Breast epithelium (tissue), 4 donors: Measurements from ENCODE around the gene CDC42EP5. TPM values are rescaled to one million over a fixed set of nuclear protein-coding genes. Genes with fewer than 3 reads are reported as not detected.
"Not testable (repeated sequence)": the region's sequence is repeated elsewhere in the genome, so short reads cannot be mapped to it uniquely, and the experiment has no call there.

Experiments
- DNase-seq, 2 donors: peaks; one replicate each; pipeline ENCODE4 v3.0.0-alpha.2; 2019; ENCODE audit warnings: low spot score in 2 of 2
- H3K27ac ChIP-seq, 2 donors: fragments of 200-600 bp; sonication (generic) in 1 of 2; one replicate each; pipeline ENCODE4 v1.5.1; 2016 to 2019; ENCODE audit warnings: mild to moderate bottlenecking in 1 of 2
- H3K27me3 ChIP-seq, 2 donors: fragments of 200-600 bp; sonication (generic) in 1 of 2; one replicate each; pipeline versions ENCODE4 v1.5.1 to v1.6.0; 2017 to 2019; ENCODE audit warnings: control low read depth in 1 of 2, mild to moderate bottlenecking in 1 of 2
- H3K36me3 ChIP-seq: fragments of 200-600 bp; one replicate; pipeline ENCODE4 v1.5.1; 2019
- H3K4me1 ChIP-seq, 2 donors: fragments of 200-600 bp; sonication (generic); one replicate each; pipeline ENCODE4 v1.5.1; 2016 to 2019; ENCODE audit warnings: control low read depth in 1 of 2
- H3K4me3 ChIP-seq, 3 donors: fragments of 200-600 bp; sonication (generic); 1 replicate in 2 of 3; 2 replicates in 1 of 3; pipeline ENCODE4 v1.5.1; 2016 to 2019; ENCODE audit warnings: mild to moderate bottlenecking in 3 of 3, moderate library complexity in 2 of 3
- H3K9me3 ChIP-seq, 2 donors: fragments of 200-600 bp; sonication (generic) in 1 of 2; one replicate each; pipeline ENCODE4 v1.5.1; 2016 to 2019; ENCODE audit warnings: control low read depth in 1 of 2
- POLR2A ChIP-seq: fragments of 450-650 bp; IDR thresholded peaks from one replicate; pipeline ENCODE4 v1.6.1; 2016; ENCODE audit warnings: antibody characterized with exemption, mild to moderate bottlenecking, moderate library complexity
- POLR2AphosphoS5 ChIP-seq, 3 donors: sonication (generic); formaldehyde crosslinking; IDR thresholded peaks; one replicate each; pipeline ENCODE4 v1.6.1; 2017; ENCODE audit warnings: antibody characterized with exemption in 3 of 3
- intact Hi-C: fragments of 100-400 bp; cut with DNase I; formaldehyde crosslinking; loops from one replicate; pipeline ENCODE4 v1.15.1; 2023; ENCODE audit warnings: low total_unique reads
- total RNA-seq, 3 donors: library from RNA; depleted of rRNA; stranded (reverse); fragments of >200 nt; gene quantifications; one replicate each; pipeline ENCODE4 v1.1.0, GENCODE V29; 2016
- TF ChIP-seq, protein P1 (sequence below), 3 donors: fragments of 450-650 bp; IDR thresholded peaks; one replicate each; pipeline ENCODE4 v1.5.1; 2016 to 2017; ENCODE audit warnings: antibody characterized with exemption in 3 of 3, mild to moderate bottlenecking in 3 of 3, moderate library complexity in 3 of 3

The CDC42EP5 gene
- total RNA-seq, 3 donors from 2014 or later, result 8.8 to 40.6 (median 17.4) TPM

DNA sequence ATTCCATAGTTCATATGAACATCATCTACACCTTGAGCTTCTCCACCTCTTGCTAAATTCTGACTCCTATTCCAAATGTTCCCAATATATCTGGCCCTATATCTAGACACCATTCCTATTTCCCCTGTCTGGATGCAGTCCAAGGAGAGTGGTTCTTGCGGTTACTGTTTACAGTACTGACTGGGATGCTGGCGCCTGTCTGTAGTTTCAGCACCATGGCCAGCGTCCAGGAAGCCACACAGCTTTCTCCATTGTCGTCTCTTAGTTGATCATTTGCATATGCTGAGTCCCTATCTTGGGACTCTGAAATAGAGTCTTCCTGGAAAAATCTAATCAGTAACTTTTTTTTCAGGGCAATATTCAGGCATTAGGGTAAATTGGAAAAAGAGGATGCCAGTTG, 44.4 kb upstream of the CDC42EP5 start:
- peaks cover 0 to 43% of the 10 kb centered on the region in 2 donors for H3K27me3 ChIP-seq
- TF ChIP-seq POLR2A (no peak), POLR2AphosphoS5 (IDR thresholded peaks at IDR 0.05) (no peak)
- TF ChIP-seq, protein P1, sequence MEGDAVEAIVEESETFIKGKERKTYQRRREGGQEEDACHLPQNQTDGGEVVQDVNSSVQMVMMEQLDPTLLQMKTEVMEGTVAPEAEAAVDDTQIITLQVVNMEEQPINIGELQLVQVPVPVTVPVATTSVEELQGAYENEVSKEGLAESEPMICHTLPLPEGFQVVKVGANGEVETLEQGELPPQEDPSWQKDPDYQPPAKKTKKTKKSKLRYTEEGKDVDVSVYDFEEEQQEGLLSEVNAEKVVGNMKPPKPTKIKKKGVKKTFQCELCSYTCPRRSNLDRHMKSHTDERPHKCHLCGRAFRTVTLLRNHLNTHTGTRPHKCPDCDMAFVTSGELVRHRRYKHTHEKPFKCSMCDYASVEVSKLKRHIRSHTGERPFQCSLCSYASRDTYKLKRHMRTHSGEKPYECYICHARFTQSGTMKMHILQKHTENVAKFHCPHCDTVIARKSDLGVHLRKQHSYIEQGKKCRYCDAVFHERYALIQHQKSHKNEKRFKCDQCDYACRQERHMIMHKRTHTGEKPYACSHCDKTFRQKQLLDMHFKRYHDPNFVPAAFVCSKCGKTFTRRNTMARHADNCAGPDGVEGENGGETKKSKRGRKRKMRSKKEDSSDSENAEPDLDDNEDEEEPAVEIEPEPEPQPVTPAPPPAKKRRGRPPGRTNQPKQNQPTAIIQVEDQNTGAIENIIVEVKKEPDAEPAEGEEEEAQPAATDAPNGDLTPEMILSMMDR (IDR thresholded peaks at IDR 0.05), result no peak
- intact Hi-C loops, result loop anchor here (5.0 kb wide), 1 partner anchor 865 kb away; the partner anchor contains the start of gene TMEM238
- H3K9me3 ChIP-seq, result no peaks in the 10 kb centered on the region
- no peak overlapping the region for H3K4me3 ChIP-seq
- H3K27ac ChIP-seq, result no peak overlapping the region
- no peaks in the 10 kb centered on the region for H3K36me3 ChIP-seq
- no peaks in the 10 kb centered on the region for H3K4me1 ChIP-seq
- DNase-seq, result peak; percentile 19 to 63

DNA sequence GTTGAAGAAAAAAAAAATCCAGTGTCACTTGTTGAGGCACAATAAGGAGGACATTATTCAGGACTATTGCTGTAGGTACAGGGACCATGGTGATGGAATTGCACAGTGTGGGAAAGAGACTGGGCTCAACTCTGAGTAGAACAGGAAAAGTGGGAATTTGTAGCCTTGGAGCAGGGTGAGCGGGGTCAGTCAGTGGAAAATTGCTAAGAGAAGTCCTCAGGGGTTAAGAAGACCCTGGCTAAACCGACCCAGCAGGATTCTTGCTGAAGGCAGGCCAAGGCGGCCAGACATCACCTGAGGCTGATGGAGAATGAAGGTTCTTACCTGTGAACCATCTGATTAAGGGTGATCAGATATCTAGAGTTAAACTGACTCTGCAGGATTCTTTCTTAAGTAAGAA, 42.1 kb upstream of the CDC42EP5 start:
- DNase-seq, result no peak
- H3K27ac ChIP-seq, result no peak overlapping the region
- intact Hi-C loops, result loop anchor here (5.0 kb wide), 1 partner anchor 867 kb away; the partner anchor contains the start of gene TMEM238
- TF ChIP-seq, protein P1 (IDR thresholded peaks at IDR 0.05), result no peak
- no peak for TF ChIP-seq POLR2AphosphoS5 (IDR thresholded peaks at IDR 0.05)
- TF ChIP-seq POLR2A, result no peak
- no peaks in the 10 kb centered on the region for H3K9me3 ChIP-seq
- H3K27me3 ChIP-seq, result peaks cover 0 to 31% of the 10 kb centered on the region in 2 donors
- H3K4me1 ChIP-seq, result no peaks in the 10 kb centered on the region
- no peaks in the 10 kb centered on the region for H3K36me3 ChIP-seq
- no peak overlapping the region for H3K4me3 ChIP-seq

DNA sequence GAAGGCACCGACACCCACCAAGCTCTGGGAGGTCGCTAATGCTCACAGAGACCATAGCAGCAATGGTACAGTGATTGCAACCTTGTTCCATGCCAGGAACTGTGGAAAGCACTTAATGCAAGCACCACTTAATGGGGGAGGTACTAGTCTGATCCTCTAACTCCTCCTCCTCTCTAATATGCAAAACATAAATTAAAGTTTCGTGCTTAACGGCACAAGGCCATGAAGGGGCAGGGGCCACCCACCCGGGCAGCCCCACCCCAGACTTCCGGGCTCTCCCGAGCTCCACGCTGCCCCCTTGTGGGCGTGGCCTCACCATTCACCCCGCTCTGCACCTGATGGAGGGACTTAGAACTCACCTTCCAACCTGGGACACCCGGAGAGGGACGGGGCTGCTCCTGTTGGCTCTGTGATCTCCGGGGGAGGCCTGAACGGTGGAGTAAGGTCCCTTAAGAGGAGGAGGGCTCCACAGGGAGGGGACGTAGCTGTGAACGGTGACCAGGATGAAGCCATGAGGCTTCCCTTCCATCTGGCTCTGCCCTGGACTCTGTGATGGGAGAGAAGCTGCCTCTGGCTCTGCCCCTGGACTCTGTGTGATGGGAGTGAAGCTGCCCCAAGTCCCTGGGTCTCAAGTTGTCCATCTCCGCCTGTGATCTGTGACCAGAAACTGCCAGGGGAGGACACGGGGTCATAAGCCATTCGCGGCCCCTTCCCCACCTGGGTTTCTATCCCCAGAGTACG, 36.3 kb upstream of the CDC42EP5 start:
- H3K27ac ChIP-seq, H3K9me3 ChIP-seq, DNase-seq, intact Hi-C loops, H3K36me3 ChIP-seq, H3K4me3 ChIP-seq, H3K4me1 ChIP-seq: not testable (repeated sequence)
- H3K27me3 ChIP-seq, result peaks cover 0 to 19% of the 10 kb centered on the region in 2 donors

DNA sequence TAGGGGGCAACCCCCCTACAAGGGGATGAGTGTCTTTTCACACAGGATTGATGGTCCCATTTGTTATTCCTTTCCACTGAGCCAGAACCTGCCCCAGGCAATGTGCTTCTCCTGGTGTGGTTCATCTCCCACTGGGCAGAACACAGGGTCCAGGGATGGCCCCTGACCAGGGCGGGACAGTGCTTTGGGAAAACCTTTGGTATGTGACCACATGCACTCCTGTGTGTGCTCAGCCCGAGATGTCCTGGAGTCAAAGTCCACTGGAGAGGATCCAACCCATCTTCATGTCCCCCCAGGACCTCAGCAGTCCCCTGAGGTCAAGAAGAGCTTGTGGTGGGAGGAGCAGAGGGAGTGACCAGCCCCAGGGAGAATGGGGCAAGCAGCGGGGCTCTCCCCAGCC, 35.4 kb upstream of the CDC42EP5 start:
- H3K4me1 ChIP-seq, H3K27ac ChIP-seq, H3K36me3 ChIP-seq, H3K9me3 ChIP-seq, intact Hi-C loops, DNase-seq, H3K4me3 ChIP-seq: not testable (repeated sequence)
- H3K27me3 ChIP-seq, result peaks cover 0 to 14% of the 10 kb centered on the region in 2 donors

DNA sequence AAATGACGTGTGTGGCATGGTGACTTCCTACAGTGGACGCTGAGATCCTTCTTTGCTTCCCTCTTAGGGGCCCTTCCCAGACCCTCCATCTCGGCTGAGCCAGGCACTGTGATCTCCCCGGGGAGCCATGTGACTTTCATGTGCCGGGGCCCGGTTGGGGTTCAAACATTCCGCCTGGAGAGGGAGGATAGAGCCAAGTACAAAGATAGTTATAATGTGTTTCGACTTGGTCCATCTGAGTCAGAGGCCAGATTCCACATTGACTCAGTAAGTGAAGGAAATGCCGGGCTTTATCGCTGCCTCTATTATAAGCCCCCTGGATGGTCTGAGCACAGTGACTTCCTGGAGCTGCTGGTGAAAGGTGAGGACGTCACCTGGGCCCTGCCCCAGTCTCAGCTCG, 34.7 kb upstream of the CDC42EP5 start:
- intact Hi-C loops, result no loop called here
- no peaks in the 10 kb centered on the region for H3K36me3 ChIP-seq
- H3K4me1 ChIP-seq, result no peaks in the 10 kb centered on the region
- TF ChIP-seq, protein P1 (IDR thresholded peaks at IDR 0.05), result no peak
- no peak for TF ChIP-seq POLR2AphosphoS5 (IDR thresholded peaks at IDR 0.05)
- no peak for TF ChIP-seq POLR2A
- H3K9me3 ChIP-seq, result no peaks in the 10 kb centered on the region
- DNase-seq, result no peak
- peaks cover 0 to 9% of the 10 kb centered on the region in 2 donors for H3K27me3 ChIP-seq
- no peak overlapping the region for H3K27ac ChIP-seq
- H3K4me3 ChIP-seq, result no peak overlapping the region

DNA sequence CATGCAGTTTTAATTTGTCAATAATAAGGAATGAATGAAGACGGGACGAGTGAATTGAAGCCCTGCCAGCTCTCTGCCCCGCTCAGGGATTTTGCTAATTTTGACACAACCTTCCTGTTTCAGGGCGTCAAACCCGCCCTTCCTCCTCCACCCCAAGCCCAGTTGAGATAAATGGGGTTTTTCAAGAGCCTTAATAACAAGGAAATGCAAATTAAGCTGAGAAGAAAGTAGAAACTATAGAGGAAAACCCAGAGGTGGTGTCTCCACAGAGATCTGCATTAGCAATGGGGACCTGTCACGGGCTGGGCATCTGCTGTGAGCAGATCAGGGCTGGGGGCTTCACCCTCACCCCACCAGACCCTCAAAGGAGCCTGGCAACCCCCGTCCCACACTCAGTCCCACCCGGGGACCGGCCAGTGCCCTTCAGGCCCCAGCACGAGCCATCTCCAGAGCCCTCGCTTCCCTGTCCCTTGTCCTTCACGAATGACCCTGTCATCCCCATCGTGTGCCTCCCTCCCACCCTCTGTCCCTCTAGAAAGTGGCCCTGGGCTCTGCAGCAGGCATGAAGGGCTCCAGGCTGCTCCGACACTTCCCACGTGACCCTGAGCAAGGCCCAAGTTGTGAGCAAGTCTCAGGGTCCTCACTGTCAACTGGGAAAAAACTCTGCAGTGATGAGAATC, 34.1 kb upstream of the CDC42EP5 start:
- intact Hi-C loops, DNase-seq, H3K4me1 ChIP-seq, H3K9me3 ChIP-seq, H3K27me3 ChIP-seq, H3K36me3 ChIP-seq, H3K27ac ChIP-seq, H3K4me3 ChIP-seq: not testable (repeated sequence)
